NCI-H748 (cell line): ENCODE results near the gene DEK.

Experiments
- DNase-seq: peaks from one replicate; lab custom pipeline; 2025; ENCODE audit not compliant: unreplicated experiment; lab: John Stamatoyannopoulos, UW

The DEK gene

DNA sequence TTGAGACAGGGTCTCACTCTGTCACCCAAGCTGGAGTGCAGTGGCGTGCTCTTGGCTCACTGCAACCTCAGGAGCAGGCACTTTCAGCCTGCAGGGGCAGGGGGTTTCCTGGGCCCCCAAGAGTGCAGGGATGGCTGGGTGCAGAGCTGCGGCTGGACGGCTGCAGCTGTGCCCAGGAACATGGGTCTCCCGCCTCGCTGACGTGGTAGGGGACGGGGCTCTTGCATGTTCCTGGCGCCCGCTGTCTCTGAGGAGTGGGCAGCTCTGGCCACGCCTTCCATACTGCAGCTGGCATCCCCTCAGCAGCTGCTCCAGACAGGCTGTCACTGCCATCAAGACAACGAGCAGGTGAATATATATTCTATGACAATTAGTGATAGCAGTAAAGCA is 2.2 kb upstream of the DEK start:
- DNase-seq: no peak

DNA sequence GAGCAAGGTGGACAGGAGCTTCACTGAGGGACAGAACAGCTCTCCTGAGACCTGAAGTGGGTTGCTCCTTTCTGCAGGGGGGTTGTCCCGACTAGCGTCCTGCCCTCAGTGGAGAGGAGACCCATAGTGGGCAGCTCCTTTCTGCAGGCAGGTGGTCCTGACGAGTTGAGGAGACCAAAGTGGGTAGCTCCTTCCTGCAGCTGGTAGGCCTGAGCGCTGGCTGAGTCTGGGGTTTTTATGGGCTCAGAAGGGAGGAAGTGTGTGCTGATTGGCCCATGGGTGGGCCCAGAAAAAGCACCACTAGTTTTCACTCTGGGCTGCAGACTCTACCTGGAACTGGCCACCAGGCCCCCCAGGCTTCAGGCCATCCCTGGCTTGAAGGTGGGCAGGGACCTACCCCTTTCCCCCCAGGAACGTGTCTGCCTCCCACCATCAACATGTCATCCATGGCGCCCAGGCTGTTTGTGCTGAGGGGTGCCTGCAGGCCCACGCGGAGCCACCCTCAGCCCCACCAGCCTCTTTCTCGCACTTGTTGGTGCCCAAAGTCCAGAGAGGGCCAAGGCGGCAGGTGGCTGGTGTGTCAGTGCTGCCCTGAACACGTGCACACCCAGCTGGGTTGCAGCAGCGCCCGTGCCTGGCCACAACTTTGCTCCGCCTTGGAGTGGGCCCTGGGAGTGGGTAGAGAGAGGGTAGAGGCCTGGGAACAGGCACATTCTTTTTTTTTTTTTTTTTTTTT is 1.6 kb upstream of the DEK start:
- no peak for DNase-seq

DNA sequence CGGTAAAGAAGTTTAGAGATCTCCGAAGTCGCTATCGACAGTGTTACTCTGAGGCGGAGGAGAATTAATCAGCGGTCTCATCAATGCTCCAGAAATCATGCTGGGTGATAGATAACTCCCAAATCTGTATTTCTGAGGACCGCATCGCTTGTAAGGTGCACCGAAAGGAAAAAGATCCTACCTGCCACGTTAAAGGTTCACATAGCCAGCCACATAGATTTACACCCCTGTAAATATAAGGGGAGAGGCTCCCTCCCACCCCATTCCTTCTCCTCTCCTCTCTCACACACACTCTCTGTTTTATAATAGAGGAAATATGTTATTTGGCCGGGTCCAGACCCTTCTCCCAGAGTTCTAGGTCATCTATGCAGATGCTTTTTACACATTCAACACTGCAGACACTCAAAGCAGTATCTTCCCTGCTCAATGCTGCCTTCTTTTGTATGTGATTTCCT is 620 bp upstream of the DEK start:
- peak; percentile 67 for DNase-seq

DNA sequence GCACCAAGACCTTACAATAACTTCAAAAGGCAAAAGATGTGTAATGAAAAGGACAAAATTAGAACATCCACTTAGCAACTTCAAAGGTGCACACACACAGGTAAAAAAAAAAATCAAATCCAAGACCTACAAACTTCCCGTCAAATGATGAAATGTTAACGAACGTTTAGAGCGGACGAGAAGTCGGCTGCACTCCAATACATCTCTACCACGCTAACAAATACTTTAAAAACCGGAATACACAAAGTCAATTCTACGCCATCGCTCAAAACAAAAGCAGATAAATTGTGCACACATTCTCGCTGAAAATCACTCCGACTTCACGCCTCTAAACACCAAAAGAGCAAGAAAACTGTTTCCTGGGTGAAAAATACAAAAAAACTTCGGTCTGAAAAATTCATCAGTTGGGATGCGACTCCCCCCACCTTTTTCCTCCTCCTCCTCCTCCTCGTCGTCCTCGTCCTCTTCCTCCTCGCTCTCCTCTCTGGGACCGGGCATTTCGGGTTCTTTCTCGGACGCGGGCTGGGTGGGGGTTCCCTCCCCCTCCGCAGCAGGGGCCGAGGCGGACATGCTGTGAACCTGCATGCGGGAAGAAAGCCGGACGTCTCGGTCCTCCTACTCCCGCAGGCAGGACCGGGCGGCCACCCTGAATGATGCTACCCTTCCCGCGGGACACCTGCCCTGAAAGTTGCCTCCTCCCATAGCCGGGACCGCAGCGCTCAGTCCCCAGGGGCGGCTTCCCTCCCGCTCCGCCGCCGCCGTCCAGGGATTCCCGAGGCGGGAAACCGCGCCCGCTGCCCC is 712 bp downstream of the DEK start:
- peak; percentile 37 for DNase-seq

DNA sequence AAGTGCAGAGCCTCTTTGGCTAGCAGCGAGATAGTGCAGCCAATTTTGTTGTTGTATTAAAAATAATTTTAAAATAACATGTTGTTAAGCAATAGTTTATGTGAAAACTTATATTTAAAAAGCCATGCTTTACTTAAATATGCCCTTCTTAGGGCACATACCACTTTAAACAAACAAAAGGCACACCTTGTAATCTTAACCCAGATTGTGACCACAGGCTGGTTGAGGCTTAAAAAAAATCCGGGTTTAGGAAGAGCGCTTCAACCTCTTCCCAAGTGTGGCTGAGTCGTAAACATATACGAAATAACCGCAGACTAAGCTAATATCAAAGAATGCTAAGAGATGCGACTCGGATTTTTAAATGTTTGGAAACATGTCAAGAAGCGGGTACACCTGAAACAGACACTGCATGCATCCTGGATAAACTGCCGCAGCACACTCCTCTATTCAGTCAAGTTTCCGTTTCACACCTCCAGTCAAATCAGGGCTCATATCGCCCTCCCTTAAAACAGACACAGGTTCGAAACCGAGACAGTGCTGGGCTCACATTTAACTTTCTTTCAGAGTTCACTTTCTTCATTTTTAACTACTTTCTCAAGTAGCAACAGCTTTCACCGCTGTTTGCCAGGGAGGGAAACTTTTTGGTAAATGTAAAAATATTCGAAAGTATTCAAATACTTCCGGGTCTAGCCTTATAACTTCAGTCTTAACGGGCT is 1.5 kb downstream of the DEK start:
- peak; percentile 50 for DNase-seq

DNA sequence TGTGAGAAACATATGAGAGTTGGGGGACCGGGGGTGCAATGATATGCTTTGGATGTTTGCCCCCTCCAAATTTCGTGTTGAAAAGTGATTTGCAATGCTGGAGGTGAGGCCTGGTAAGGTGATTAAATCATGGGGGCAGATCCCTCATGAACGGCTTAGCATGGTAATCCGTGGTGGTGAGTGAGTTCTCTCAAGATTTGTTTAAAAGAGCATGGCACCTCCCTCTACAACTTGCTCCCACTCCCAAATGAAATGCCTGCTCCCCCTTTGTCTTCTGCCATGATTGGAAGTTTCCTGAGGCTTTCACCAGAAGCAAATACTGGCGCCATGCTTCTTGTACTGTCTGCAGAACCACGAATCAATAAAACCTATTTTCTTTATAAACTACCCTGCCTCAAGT is 2.5 kb downstream of the DEK start:
- DNase-seq: peak; percentile 17

DNA sequence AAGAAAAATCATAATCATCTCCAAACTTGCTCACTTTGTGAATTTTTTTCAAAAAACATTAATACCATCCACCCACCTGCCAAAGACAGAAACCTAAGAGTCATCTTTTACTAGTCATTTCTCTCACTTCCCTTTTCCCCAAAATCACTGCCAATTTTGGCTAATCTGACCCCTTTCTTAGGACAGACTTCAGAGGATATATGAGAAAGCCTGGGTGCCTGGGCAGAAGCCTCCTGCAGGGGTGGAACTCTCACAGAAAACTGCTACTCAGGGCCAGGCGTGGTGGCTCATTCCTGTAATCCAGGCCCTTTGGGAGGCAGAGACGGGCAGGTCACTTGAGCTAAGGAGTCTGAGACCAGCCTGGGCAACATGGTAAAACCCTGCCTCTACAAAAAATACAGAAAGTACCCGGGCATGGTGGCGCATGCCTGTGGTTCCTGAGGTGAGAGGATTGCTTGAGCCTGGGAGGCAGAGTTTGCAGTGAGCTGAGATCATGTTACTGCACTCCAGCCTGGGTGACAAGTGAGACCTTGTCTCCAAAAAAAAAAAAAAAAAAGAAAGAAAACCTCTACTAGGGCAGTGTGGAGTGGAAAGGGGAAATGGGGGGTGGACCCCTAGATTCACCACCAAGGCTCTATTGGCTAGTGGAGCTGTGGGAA is 3.8 kb downstream of the DEK start:
- DNase-seq: no peak

DNA sequence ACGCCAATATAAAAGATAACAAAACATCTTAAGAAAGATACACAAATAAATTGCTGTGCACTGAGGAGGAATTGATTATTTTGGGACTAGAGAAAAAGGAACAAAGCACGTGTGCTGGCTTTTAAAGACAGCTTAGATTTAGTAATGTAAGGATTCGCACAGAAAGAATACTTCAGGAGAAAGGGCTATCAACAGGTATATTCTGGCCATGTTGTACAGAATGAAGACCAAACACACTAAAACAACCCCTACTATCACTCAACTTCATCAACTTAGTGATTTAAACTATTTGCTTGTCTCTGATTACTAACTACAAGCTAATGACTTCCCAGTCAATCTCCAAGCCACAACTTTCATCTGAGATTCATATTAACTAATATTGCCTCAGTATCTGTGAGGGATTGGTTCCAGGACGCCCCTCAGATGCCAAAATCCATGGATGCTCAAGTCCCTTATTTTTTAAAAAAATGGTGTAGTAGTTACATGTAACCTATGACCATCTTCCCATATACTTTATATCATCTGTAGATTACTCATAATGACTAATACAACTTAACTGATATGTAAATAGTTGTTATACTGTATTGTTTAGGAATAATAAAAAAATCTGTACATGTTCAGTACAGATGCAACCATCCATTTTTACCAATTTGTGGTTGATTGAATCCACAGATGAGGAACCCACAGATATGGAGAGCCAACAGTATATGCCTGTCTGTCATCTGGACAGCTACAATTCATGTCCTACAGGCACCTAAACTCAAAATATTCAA is 4.5 kb downstream of the DEK start:
- DNase-seq: no peak

DNA sequence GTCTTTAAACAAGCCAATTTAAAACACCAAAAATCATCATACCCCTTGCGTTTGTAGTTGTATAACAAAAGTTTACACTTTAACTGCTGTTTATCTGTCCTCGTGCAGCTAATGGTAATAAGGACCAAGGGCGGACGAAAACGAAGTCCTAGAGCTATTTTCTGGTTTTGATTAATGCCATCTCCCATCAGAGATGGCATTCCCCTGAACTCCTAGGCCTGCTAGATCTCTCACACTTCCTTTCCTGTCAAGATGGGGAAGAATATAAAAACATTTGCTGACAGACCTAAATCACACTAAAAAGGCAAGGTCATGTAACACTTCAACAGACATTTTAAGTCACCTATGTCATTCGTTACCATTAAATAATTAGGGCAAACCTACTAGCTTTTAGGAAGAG is 9.5 kb downstream of the DEK start:
- no peak for DNase-seq

DNA sequence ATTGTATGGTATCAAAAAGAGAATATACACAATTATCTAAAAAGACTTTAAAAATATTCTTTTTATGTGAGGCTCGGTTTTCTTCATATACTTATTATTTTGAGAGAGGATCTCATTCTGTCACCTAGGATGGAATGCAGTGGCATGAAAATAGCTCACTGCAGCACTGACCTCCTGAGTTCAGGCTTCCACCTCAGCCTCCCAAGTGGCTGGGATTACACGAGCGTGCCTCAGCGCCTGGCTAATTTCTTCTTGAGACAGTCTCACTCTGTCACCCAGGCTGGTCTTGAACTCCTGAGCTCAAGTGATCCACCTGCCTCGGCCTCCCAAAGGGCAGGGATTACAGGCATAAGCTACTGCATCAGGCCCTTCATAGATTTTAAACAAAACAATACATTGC is 10.7 kb downstream of the DEK start:
- DNase-seq: no peak

DNA sequence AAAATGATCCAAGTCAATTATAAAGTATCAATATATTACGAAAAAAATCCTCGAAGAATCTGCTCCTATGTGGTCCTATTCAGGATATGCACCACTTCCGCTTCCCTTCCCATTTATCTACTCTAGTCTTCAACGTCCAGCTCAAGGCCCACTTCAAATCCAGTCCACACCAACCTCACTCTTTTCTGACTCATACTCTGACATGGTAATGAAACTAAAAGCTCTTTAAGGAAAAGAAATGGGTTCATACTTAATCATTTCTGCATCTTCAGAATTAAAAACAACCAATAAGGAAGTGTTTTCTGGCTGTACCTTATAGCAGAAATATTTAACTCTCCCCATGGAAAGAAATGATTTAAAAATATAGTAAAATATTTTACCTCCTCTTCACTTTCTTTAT is 15.1 kb downstream of the DEK start:
- no peak for DNase-seq

DNA sequence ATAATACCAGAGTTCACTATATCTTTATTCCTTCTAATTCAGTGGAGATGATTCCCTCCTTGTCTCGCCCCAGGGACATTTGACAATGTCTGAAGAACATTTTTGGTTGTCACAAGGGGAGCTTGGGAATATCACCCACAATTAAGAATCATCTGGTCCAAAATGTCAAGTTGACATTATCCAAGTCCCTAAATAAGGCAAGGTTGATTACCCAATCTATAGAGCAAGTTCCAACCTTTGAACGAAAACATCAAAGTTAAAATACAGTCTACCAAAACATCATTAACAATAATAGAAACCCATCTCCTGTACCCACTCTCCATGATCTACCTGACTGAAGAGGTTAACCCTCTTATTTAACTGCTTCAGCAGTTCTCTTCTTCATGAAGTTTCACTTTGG is 15.6 kb downstream of the DEK start:
- no peak for DNase-seq

DNA sequence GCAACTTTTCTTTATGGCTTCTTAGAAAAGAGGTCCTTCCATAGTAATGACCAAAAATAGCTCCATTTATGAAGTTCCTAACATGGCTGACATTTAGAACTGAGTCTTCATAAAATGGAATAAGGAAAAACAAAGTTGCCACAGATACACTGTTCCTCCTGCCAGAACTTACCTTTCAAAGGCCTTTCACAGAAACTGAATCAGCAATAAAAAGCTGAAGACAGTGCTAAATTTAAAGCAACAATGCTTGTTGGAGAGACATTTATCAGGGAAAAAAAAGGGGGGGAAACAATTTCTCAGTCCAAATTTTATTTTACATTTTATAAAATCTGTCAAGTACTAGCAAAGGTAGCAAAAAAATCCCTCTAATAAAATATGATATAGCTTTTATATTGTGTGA is 17.3 kb downstream of the DEK start:
- DNase-seq: no peak

DNA sequence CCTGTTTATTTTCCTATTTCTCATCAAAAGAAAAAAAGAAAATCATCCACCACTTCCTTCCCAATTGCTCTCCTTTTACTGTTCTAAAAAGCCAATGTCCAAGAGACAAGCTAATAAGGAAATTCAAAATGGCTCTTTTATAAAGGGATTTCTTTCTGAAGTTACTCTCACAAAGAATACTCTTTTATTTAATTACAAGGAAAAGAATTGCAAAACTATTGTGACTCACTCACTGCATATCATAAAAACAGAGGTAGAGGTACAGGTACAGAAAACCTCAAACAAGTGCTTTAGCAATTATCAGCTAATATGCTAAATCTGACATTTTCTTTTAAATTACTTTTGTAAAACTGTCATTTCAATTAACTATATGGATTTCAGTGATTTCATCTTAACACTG is 18.1 kb downstream of the DEK start:
- no peak for DNase-seq

DNA sequence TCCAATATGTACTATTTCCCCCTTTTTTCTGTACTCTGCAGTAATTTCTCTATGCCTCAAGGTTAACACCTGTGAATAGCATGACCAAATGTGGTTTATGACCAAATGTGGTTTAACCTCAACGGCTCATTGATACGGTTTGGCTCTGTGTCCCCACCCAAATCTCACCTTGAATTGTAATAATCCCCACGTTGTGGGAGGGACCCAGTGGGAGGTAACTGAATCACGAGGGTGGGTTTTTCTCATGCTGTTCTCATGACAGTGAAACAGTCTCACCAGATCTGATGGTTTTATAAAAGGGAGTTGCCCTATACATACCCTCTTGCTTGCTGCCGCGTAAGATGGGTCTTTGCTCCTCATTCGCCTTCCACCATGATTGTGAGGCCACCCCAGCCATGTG is 18.7 kb downstream of the DEK start:
- no peak for DNase-seq

DNA sequence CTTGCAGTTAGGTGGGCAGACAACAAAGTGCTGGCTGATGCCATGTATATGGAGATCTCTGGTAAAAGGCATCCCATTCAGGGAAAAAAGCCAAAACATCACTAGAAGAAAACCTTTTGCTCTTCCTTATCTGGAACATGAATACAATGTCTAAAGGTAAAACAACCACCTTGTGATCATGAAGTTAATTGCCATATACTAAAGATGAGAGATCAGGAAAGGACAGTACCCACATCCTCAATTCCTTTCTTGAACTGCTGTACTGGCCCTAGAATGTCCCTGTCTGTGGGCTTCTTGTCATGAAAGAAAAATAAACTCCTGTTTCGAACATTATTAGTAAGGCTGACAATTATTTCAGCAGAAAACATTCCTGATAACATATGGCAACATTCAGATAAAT is 19.3 kb downstream of the DEK start:
- DNase-seq: no peak

DNA sequence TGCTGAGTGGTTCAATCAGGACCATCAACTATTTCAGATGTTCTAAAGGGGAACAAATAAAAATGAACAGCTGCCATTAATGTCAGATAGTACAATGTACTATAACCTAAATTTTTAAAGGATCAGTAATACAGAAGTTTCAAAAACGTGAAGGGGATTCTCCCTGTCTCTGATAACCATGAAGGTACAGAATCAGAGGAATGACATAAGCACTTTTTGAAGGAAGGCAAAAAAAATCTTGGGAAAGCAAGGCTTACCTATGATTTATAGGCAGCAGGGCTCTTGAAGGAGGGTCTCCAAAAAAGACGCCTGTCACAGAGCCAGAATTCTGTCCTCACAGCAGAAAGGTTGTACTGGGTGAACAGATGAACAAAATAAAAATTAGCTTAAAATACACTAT is 20.1 kb downstream of the DEK start:
- no peak for DNase-seq

DNA sequence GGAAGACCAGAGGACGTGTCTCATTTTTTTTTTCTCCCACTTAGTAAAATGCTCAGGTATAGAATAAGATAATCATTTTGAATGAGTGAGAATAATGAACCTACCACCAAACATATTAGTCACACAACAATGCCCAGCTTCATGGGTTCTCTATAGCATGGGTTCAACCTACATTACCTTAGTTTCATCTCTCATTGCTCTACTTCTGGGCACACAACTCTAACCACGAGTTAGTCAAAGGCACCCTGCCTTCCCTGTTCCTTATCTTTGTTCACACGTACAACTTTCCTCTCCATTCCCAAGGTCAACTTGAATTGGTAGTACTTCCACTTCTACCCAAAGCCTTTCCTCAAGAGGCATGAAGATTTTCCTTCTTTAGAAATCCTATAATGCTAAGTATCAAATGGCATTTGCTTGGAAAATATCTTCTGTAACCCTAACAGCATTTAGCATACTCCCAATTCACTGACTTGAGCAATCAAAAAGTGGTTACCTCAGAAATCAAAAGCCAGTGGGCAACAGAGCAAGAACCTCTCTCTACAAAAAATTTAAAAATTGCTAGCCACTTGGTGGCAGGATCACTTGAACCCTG is 20.9 kb downstream of the DEK start:
- no peak for DNase-seq

DNA sequence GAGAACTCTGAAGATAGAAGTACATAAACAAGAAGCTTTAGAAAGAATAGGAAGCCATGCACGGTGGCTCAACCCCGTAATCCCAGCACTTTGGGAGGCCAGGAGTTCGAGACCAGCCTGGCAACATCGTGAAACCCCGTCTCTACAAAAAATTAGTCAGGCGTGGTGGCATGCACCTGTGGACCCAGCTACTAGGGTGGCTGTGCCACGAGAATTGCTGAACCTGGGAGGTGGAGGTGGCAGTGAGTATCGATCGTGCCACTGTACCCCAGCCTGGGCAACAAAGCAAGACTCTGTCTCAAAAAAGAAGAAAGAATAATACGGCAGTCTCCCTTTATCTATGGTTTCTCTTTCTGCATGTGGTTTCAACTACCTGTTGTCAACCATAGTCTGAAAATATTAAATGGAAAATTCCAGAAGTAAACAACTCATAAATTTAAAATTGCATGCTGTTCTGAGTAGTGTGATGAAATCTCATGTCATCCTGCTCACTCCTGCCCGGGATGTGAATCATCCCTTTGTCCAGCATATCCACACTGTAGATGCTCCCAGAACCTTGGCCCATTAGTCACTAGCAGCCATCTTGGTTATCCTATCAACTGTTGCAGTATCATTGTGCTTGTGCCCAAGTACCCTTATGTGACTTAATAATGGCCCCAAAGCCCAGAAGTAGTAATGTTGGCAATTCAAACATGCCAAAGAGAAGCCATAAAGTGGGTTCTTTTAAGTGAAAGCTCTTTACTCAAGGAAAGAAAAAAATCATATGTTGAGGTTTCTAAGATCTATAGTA is 22.1 kb downstream of the DEK start:
- DNase-seq: no peak
